ENCODE data around the gene GPR52. TPM values are rescaled to one million over a fixed set of nuclear protein-coding genes. Genes with fewer than 3 reads are reported as not detected.

GPR52 gene
- total RNA-seq, 1 experiment from 2014 or later, result 0.22 TPM

DNA sequence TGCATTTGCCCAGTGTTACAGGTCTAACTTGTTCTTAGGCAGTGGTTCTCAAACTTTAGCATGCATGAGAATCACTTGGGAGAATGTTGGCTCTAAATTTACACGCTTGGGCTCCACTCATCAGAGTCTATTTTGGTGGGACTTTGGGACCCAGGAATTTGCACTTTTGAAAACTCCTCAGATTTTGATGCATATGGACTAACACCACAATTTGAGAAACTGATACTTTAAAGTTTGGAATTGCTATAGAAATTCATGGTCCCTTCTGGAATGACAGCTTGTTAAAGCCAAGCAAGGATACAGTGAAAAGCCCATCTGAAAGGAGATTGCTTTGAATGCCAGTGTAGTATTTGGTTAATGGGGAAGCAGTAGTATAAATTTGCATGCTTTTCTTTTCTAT lies 31.5 kb downstream of the GPR52 start:
- TF ChIP-seq ZNF263 (CRISPR knock-in tag; IDR thresholded peaks at IDR 0.05; ENCODE audit: low read depth) (no peak), KAT7 (CRISPR knock-in tag; IDR thresholded peaks at IDR 0.05; ENCODE audit: borderline replicate concordance) (no peak), ELF4 (CRISPR knock-in tag; IDR thresholded peaks at IDR 0.05; ENCODE audit: low read depth) (no peak), GRHL2 (CRISPR knock-in tag; IDR thresholded peaks at IDR 0.05; ENCODE audit: insufficient replicate concordance, severe bottlenecking) (no peak), NR1H2 (CRISPR knock-in tag; IDR thresholded peaks at IDR 0.05) (no peak), ZNF219 (CRISPR knock-in tag; IDR thresholded peaks at IDR 0.05; ENCODE audit: borderline replicate concordance) (no peak), ATF3 (CRISPR knock-in tag; conservative IDR thresholded peaks at IDR 0.05) (no peak), AR (CRISPR knock-in tag; IDR thresholded peaks at IDR 0.05) (no peak), ZNF423 (CRISPR knock-in tag; IDR thresholded peaks at IDR 0.05) (no peak), FOXJ3 (CRISPR knock-in tag; IDR thresholded peaks at IDR 0.05; ENCODE audit: borderline replicate concordance) (no peak), OVOL2 (CRISPR knock-in tag; IDR thresholded peaks at IDR 0.05; ENCODE audit: borderline replicate concordance) (no peak), ZNF532 (CRISPR knock-in tag; IDR thresholded peaks at IDR 0.05; ENCODE audit: borderline replicate concordance) (no peak), ESRRA (CRISPR knock-in tag; IDR thresholded peaks at IDR 0.05; ENCODE audit: borderline replicate concordance) (no peak), ZNF425 (CRISPR knock-in tag; conservative IDR thresholded peaks at IDR 0.05) (no peak), SMAD4 (CRISPR knock-in tag; IDR thresholded peaks at IDR 0.05) (no peak)
- TF ChIP-seq, protein P1, sequence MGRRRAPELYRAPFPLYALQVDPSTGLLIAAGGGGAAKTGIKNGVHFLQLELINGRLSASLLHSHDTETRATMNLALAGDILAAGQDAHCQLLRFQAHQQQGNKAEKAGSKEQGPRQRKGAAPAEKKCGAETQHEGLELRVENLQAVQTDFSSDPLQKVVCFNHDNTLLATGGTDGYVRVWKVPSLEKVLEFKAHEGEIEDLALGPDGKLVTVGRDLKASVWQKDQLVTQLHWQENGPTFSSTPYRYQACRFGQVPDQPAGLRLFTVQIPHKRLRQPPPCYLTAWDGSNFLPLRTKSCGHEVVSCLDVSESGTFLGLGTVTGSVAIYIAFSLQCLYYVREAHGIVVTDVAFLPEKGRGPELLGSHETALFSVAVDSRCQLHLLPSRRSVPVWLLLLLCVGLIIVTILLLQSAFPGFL (CRISPR knock-in tag; IDR thresholded peaks at IDR 0.05; ENCODE audit: borderline replicate concordance), result no peak
- TF ChIP-seq, protein P2, sequence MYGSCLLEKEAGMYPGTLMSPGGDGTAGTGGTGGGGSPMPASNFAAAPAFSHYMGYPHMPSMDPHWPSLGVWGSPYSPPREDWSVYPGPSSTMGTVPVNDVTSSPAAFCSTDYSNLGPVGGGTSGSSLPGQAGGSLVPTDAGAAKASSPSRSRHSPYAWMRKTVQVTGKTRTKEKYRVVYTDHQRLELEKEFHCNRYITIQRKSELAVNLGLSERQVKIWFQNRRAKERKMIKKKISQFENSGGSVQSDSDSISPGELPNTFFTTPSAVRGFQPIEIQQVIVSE (CRISPR knock-in tag; IDR thresholded peaks at IDR 0.05; ENCODE audit: borderline replicate concordance), result no peak
- H3K36me3 Mint-ChIP-seq, result no peaks in the 10 kb centered on the region
- no peaks in the 10 kb centered on the region for H3K4me1 Mint-ChIP-seq
- POLR2A ChIA-PET, result no interaction called here
- H3K9me3 Mint-ChIP-seq, result no peaks in the 10 kb centered on the region
- no peak overlapping the region for H3K27ac Mint-ChIP-seq
- H3K27me3 Mint-ChIP-seq (ENCODE audit: low read depth), result no peaks in the 10 kb centered on the region
- CTCF ChIA-PET, result no interaction called here
- H3K4me3 Mint-ChIP-seq, result no peak overlapping the region
- ATAC-seq (no peak), DNase-seq (ENCODE audit: low spot score) (no peak)
